ENCODE measurements around the gene SMTN.

Gene SMTN

GRCh38 chr22:31039393-31039792, 41.7 kb upstream of the SMTN start:
- Histone ChIP-seq H3K27me3 (replicated peaks; ENCODE audit: insufficient read depth, low read length) (no peaks in the 10 kb centered on the region), H3K79me2 (ENCODE audit: low read length) (no peaks in the 10 kb centered on the region), H3K4me3 (ENCODE audit: low read length) (no peak overlapping the region), H3K9ac (ENCODE audit: low read length) (no peak overlapping the region), H3K4me1 (ENCODE audit: low read length) (no peaks in the 10 kb centered on the region), H2AFZ (ENCODE audit: low read length) (no peak overlapping the region), H3K9me3 (replicated peaks; ENCODE audit: insufficient read depth, low read length) (no peaks in the 10 kb centered on the region), H3K9me2 (replicated peaks; ENCODE audit: insufficient read depth, low read length) (no peaks in the 10 kb centered on the region), H3K27ac (ENCODE audit: low read length) (no peak overlapping the region), H3F3A (ENCODE audit: insufficient read depth, low read length) (no peaks in the 10 kb centered on the region), H3K4me2 (ENCODE audit: low read depth, low read length) (no peak overlapping the region), H3K36me3 (replicated peaks; ENCODE audit: insufficient read depth, low read length) (no peaks in the 10 kb centered on the region), H4K20me1 (ENCODE audit: insufficient read depth, low read length) (no peaks in the 10 kb centered on the region)
- no peak for DNase-seq
- TF ChIP-seq EZH2 (optimal IDR thresholded peaks at IDR 0.05; ENCODE audit: low read depth, low read length) (no peak), EZH2phosphoT487 (IDR thresholded peaks at IDR 0.05; ENCODE audit: low read length) (no peak), CTCF (IDR thresholded peaks at IDR 0.05; ENCODE audit: low read length) (no peak)

GRCh38 chr22:31040542-31041398, 40.3 kb upstream of the SMTN start:
- H2AFZ ChIP-seq (ENCODE audit: low read length) = no peak overlapping the region
- no peaks in the 10 kb centered on the region for H4K20me1 ChIP-seq (ENCODE audit: insufficient read depth, low read length)
- H3K9me2 ChIP-seq (replicated peaks; ENCODE audit: insufficient read depth, low read length) = no peaks in the 10 kb centered on the region
- no peaks in the 10 kb centered on the region for H3K27me3 ChIP-seq (replicated peaks; ENCODE audit: insufficient read depth, low read length)
- DNase-seq = no peak
- no peaks in the 10 kb centered on the region for H3K36me3 ChIP-seq (replicated peaks; ENCODE audit: insufficient read depth, low read length)
- H3K4me1 ChIP-seq (ENCODE audit: low read length) = no peaks in the 10 kb centered on the region
- H3K9me3 ChIP-seq (replicated peaks; ENCODE audit: insufficient read depth, low read length) = no peaks in the 10 kb centered on the region
- no peak for TF ChIP-seq EZH2 (optimal IDR thresholded peaks at IDR 0.05; ENCODE audit: low read depth, low read length)
- no peak for TF ChIP-seq CTCF (IDR thresholded peaks at IDR 0.05; ENCODE audit: low read length)
- no peak for TF ChIP-seq EZH2phosphoT487 (IDR thresholded peaks at IDR 0.05; ENCODE audit: low read length)
- no peak overlapping the region for H3K4me2 ChIP-seq (ENCODE audit: low read depth, low read length)
- no peak overlapping the region for H3K4me3 ChIP-seq (ENCODE audit: low read length)
- no peak overlapping the region for H3K27ac ChIP-seq (ENCODE audit: low read length)
- no peak overlapping the region for H3K9ac ChIP-seq (ENCODE audit: low read length)
- no peaks in the 10 kb centered on the region for H3K79me2 ChIP-seq (ENCODE audit: low read length)
- no peaks in the 10 kb centered on the region for H3F3A ChIP-seq (ENCODE audit: insufficient read depth, low read length)

- Histone ChIP-seq H3K4me1 (ENCODE audit: low read length) (no peaks in the 10 kb centered on the region), H3F3A (ENCODE audit: insufficient read depth, low read length) (no peaks in the 10 kb centered on the region), H3K36me3 (replicated peaks; ENCODE audit: insufficient read depth, low read length) (no peaks in the 10 kb centered on the region), H3K9me2 (replicated peaks; ENCODE audit: insufficient read depth, low read length) (no peaks in the 10 kb centered on the region), H3K27me3 (replicated peaks; ENCODE audit: insufficient read depth, low read length) (no peaks in the 10 kb centered on the region), H3K79me2 (ENCODE audit: low read length) (no peaks in the 10 kb centered on the region), H3K9ac (ENCODE audit: low read length) (no peak overlapping the region), H3K9me3 (replicated peaks; ENCODE audit: insufficient read depth, low read length) (no peaks in the 10 kb centered on the region), H3K4me3 (ENCODE audit: low read length) (no peak overlapping the region), H2AFZ (ENCODE audit: low read length) (no peak overlapping the region), H3K27ac (ENCODE audit: low read length) (no peak overlapping the region), H4K20me1 (ENCODE audit: insufficient read depth, low read length) (no peaks in the 10 kb centered on the region), H3K4me2 (ENCODE audit: low read depth, low read length) (no peak overlapping the region)
- no peak for DNase-seq
- TF ChIP-seq CTCF (IDR thresholded peaks at IDR 0.05; ENCODE audit: low read length) (no peak), EZH2phosphoT487 (IDR thresholded peaks at IDR 0.05; ENCODE audit: low read length) (no peak), EZH2 (optimal IDR thresholded peaks at IDR 0.05; ENCODE audit: low read depth, low read length) (no peak)
Observed at GRCh38 chr22:31044262-31044861, 36.8 kb upstream of the SMTN start.

All from MM.1S (cell line).